ENCODE measurements around the gene LYL1.

The LYL1 gene

DNA sequence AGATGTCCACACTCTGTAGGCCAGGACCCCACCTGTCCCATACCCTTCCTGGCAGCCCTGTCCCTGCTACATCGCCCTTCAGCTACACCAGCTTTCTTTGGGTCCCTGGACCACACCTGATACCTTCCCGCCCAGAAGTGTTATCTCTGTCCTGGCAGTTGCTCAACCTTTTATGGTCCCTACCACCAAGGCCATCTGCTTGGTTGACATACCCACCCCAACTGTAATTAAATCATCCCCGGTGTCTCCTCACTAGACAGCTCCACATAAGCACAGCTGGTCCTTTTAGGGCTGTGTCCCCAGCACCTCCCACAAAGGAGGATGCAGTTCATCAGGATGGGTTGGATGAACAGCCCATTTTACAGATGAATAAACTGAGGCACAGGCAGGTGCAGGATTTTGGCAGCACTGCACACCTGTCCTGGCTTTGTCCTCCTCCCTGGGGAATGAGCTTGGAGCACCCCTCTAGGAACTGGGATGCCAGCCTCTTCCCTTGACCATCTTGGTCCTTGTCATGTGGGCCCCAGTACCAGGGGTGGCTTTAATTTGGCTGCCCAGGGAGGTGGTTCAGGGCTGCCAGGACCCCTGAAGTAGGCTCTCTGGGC lies 28.3 kb upstream of the LYL1 start:
- no peak overlapping the region for H3K27ac ChIP-seq
- DNase-seq (ENCODE audit: low read depth, low spot score), result no peak

- H3K27ac ChIP-seq, result no peak overlapping the region
- no peak for DNase-seq (ENCODE audit: low read depth, low spot score)
These were observed 26.7 kb upstream of the LYL1 start for GRCh38 chr19:13129384-13129783.

DNA sequence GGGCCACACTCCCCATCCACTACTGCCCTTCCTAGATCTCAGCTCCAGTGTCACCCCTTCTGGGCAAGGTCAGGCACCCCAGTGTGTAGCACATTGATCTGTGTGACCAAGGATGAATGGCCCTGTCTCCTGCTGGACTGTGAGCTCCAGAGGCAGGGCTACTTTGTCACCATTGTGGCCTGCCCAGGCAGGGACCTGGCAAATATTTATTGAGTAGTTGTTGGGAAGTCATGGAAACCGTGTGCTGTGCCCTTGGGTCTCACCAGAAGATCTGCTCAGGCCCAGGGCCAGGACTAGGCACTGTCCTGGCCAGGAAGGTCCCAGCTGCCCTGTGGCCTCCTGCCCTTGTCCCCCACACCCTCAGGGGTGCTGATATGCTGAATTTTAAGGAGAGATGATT lies 25.9 kb upstream of the LYL1 start:
- no peak for DNase-seq (ENCODE audit: low read depth, low spot score)
- no peak overlapping the region for H3K27ac ChIP-seq

DNA sequence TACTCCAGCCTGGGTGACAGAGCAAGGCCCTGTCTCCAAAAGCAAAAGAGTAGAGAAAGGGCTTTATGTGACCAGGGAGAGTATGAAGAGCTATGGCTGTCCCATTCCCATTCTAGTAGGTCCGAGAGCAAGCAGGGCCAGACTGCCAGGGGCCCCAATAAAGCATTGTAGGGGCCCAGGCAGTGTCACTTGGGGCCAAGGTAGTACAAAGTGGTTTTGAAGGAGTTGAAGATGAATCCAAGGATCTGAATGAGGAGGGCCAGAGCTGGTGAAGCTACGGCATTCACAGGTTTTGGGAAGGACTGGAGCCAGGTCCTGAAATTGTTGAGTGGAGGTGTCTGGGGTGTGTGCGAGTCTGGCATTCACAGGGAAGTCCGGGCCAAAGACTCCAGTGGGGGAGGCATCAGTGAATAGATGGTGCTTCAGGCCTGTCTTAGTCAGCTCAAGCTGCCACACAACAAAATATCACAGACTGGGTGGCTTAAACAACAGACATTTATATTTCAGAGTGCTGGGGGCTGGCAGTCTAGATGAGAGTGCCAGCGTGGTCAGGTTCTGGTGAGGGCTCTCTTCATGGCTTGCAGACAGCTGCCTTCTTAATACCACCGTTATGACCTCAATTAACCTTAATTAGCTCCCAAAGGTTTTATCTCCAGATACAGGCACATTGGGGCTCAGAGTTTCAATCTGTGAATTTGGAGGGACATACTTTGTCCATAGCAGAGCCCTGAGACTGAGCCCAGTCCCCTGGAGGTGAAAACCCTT lies 25.3 kb upstream of the LYL1 start:
- no peak for DNase-seq (ENCODE audit: low read depth, low spot score)
- H3K27ac ChIP-seq, result no peak overlapping the region

GRCh38 chr19:13127051-13127450 lies 24.4 kb upstream of the LYL1 start:
- no peak for DNase-seq (ENCODE audit: low read depth, low spot score)
- no peak overlapping the region for H3K27ac ChIP-seq

DNA sequence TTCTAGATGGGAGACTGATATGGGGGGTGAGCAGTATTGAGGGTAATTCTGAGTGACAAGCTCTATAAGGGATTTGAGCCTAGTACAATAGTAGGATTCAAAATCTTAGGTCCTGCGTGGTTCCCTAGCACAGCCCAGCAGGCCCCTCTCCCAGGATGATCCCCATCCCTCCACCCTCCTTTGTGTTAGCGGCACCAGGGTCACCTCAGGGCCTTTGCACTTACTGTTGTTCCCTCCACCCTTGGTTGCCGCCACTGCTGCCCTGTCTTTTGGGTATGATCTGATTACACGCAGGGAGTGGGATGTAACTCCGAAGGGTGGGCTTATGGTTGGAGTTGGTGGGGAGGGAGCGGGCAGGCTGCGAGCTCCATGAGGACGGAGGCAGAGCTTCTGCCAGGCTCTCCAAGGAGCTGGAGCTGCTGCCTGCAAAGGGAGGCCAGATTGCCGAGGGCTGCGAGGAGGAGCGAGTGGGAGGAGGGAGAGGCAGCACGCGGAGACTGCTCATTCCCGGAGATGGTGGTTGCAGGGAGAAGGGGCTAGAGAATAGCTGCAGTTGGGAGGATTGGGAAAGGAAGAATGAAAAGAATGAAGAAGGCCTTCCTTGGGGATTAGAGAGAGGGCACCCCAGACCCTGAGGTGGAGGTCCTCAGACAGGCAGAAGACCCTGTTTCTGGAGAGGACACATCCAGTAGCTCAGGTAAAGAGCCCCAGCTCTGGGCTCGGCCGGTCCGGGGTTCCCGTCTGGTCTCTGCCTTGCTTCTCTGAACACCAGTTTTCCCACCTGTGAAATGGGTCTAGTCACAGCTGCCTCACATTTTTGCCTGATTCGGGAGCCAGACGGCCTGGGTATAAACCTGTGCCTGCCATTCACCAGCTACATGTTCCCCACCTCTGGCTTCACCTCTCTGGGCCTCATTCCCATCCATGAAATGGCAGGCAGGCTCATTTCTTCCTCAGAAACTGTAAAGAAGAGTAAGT lies 20.6 kb upstream of the LYL1 start:
- H3K27ac ChIP-seq, result no peak overlapping the region

DNA sequence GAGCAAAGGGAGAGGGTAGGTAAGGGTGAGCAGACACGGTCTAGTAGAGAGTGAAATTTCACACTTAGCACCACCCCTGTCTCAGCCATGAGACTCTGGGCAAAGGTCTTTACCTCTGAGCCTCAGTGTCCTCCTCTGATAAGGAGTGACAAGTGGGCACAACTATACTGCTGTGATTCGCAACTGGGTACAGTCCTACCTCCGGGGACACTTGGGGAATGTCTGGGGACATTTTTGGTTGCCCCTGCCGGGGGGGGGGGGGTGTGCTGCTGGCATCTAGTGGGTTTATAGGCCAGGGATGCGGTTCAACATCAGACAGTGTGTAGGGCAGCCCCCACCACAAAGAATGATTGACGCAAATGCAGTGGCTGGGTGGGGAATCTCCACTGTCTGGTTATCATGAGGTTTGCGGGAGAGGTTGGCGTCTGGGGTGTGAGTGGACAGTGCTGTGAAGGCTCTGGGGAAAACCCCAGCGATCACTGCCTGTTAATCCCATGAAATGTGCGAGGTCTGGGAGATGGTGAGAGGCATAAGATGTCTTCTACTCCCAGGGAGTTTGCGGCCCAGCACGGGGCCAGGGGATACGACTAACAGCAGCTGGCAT lies 19.7 kb upstream of the LYL1 start:
- DNase-seq (ENCODE audit: low read depth, low spot score), result no peak
- H3K27ac ChIP-seq, result no peak overlapping the region

More for the DNA sequence above, 20.6 kb upstream of the LYL1 start:
- no peak for DNase-seq (ENCODE audit: low read depth, low spot score)

GRCh38 chr19:13121551-13122274 lies 19.1 kb upstream of the LYL1 start:
- no peak for DNase-seq (ENCODE audit: low read depth, low spot score)
- peak overlapping the region; percentile 84 for H3K27ac ChIP-seq

GRCh38 chr19:13120817-13121216 lies 18.2 kb upstream of the LYL1 start:
- peak overlapping the region; percentile 84 for H3K27ac ChIP-seq
- DNase-seq (ENCODE audit: low read depth, low spot score), result no peak

GRCh38 chr19:13120031-13120430 lies 17.4 kb upstream of the LYL1 start:
- peak overlapping the region; percentile 84 for H3K27ac ChIP-seq
- no peak for DNase-seq (ENCODE audit: low read depth, low spot score)

- no peak for DNase-seq (ENCODE audit: low read depth, low spot score)
These were observed 17.0 kb upstream of the LYL1 start for GRCh38 chr19:13119627-13120026.

DNA sequence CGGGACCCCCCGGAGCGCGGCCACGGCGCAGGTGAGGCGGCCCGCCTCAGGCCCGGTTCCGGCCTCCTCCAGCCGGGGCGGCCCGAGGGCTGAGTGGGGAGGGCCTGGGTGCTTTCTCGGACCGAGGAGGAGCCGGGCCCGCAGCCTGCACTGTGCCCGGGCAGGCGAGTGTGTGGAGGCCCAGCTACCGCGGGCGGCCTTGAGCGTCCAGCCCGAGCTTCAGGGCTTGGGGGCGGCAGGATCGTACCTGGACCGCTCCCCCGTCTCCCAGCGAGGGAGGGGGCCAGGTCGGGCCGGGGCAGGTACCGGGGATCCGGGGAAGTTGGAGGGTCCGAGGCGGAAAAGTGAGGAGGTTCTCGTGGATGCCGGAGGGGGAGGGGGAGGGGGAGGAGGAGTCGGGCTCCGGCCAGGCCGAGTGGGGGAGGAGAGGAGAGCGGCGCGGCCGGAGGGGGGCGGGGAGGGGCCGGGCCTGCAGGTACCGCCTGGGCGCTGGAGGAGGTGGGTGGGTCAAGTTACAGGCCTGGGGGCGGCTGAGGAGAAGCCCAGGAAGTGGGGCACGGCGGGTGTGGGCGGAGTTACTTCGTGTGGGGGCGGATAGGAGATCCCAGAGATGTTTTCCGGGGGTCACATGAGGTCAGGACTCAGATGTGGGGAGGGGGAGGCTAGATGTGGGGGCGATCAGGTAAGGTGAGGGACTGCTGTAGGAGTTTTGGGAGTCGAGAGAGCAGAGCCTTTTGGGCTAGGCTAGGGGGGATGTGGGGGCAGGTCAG lies 16.0 kb upstream of the LYL1 start:
- DNase-seq (ENCODE audit: low read depth, low spot score), result no peak

More at GRCh38 chr19:13119627-13120026, 17.0 kb upstream of the LYL1 start:
- peak overlapping the region; percentile 84 for H3K27ac ChIP-seq

GRCh38 chr19:13117772-13118423 lies 15.2 kb upstream of the LYL1 start, which contains the start of gene NACC1:
TSS of gene NACC1 (plus strand) at chr19:13118264. CDS start at chr19:13135208, 16,944 bp downstream.
- DNase-seq (ENCODE audit: low read depth, low spot score), result peak; percentile 22
- H3K27ac ChIP-seq, result peak within 1 kb of the TSS; percentile 84

More for the DNA sequence above, 16.0 kb upstream of the LYL1 start:
- peak overlapping the region; percentile 84 for H3K27ac ChIP-seq

DNA sequence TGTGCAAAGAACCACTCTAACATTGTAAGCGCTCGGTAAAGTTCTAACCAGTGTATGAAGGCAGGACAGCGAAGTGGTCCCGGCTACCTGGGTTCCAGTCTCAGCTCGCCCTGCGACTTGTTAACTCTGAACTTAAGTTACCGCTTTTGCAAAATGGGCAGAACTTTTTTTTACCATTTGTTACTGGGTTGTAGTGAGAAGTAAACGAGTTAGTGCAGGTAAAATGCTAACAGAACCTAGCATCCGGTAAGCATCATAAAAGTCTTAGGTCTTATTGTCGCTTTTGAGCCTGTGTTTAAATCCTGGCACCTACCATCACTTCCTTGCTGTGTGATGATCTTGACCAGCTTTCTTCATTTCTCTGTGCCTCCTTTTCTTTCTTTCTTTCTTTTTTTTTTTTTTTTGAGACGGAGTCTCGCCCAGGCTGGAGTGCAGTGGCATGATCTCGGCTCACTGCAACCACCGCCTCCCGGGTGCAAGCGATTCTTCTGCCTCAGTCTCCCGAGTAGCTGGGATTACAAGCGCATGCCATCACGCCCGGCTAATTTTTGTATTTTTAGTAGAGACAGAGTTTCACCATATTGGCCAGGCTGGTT lies 14.6 kb upstream of the LYL1 start:
- peak overlapping the region; percentile 84 for H3K27ac ChIP-seq
- no peak for DNase-seq (ENCODE audit: low read depth, low spot score)

- DNase-seq (ENCODE audit: low read depth, low spot score), result peak; percentile 74
- peak within 1 kb of the TSS; percentile 84 for H3K27ac ChIP-seq
These were observed 13.9 kb upstream of the LYL1 start, which contains the start of gene TRMT1 for GRCh38 chr19:13116282-13117175. TSS of gene TRMT1 (minus strand) at chr19:13116740. CDS start at chr19:13116399, 341 bp downstream.

- peak overlapping the region; percentile 84 for H3K27ac ChIP-seq
- DNase-seq (ENCODE audit: low read depth, low spot score), result no peak
These were observed 13.3 kb upstream of the LYL1 start for GRCh38 chr19:13115936-13116281.

DNA sequence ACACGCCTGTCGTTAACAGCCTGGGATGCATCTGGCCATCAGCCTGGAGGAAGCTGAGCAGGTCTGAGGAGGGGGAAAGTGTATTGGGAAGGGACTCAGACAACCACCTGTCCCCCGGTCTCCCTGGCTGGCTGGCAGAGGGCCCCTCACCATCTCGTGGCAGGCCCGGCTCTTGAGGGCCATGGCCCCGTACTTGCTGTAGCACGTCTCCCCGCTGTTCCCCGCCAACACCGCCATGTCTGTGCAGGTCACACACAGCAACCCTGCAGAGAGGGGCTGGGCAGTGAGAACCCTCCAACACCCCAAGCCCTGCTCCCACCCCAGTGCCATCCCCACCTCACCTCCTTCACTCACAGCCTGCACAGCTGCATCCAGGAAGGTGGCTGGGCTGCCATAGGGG lies 9.9 kb upstream of the LYL1 start:
- DNase-seq (ENCODE audit: low read depth, low spot score), result no peak
- H3K27ac ChIP-seq, result no peak overlapping the region

Data from epithelial cell of prostate (primary cell).